ENCODE results near the gene SNED1. TPM values are rescaled to one million over a fixed set of nuclear protein-coding genes. Genes with fewer than 3 reads are reported as not detected.

The SNED1 gene
- total and polyA plus RNA-seq, 9 of the 15 experiments (the other 6 are each of a cell fraction or from before 2014, with no cell fraction given): 0.03 to 0.07 (median 0.05) TPM; not detected in 5

DNA sequence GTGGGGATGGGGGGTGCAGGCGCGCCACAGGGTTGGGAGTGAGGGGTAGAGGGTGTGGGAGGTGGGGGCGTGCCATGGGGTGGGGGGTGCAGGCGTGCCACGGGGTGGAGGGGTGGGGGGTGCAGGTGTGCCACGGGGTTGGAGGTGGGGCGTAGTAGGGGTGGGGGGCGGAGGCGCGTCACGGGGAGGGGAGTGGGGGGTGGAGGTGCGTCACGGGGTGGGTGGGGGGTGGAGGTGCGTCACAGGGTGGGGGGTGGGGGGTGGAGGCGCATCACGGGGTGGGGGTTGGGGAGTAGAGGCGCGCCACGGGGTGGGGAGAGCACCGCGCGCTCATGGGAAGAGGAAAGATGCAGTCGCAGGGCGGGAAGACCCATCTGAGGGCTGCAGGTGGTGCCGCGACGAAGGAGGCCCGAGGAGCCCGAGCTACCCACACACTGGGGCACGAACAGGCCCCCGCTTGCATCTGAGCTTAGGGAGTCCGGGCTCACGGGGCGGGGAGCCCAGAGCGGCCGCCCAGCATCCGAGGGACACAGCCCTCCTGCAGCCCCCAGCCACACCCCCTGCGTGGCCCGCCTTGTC is 37.5 kb downstream of the SNED1 start:
- no peak overlapping the region for H3K4me3 ChIP-seq
- peaks cover 0 to 25% of the 10 kb centered on the region in 2 experiments; a peak in 2 of 5 replicates for H3K4me1 ChIP-seq (replicated peaks in 1 of 2; ENCODE audit: control insufficient read depth in 2 of 2, insufficient read depth in 2 of 2, low read length in 2 of 2)
- H3K36me3 ChIP-seq (ENCODE audit: control insufficient read depth, insufficient read depth, low read length): no peaks in the 10 kb centered on the region
- DNase-seq (ENCODE audit: extremely low read depth in 1 of 4, low spot score in 3 of 4) (peak in 2 of 4 experiments; percentile 9 to 25), FAIRE-seq (no peak), ATAC-seq (no peak)
- BruUV-seq (replicated peaks): no TSS peak
- H2AFZ ChIP-seq (ENCODE audit: low read depth, low read length): no peak overlapping the region
- no peaks in the 10 kb centered on the region for H3K9me1 ChIP-seq (ENCODE audit: control insufficient read depth, insufficient read depth, low read length)
- no peak overlapping the region for H3K4me2 ChIP-seq (ENCODE audit: insufficient read depth, low read length)
- H3K9me3 ChIP-seq (replicated peaks; ENCODE audit: control insufficient read depth, insufficient read depth, low read depth, low read length): no peaks in the 10 kb centered on the region
- no peaks in the 10 kb centered on the region; the same call in 1 of the 2 replicates for H4K20me1 ChIP-seq (replicated peaks; ENCODE audit: control insufficient read depth, insufficient read depth, low read length)
- H3K27me3 ChIP-seq (ENCODE audit: control insufficient read depth in 2 of 2, insufficient read depth in 2 of 2, low read length in 2 of 2): peaks cover 0 to 56% of the 10 kb centered on the region in 2 experiments; a peak in 2 of 5 replicates
- no peaks in the 10 kb centered on the region for H3K79me2 ChIP-seq (ENCODE audit: control insufficient read depth, insufficient read depth, low read length)
- intact Hi-C loops (cut with micrococcal nuclease) (no loop called here), in situ Hi-C loops (cut with MboI) (no loop called here)
- no peak overlapping the region for H3K9ac ChIP-seq (ENCODE audit: insufficient read depth in 1 of 2, low read depth in 2 of 2, low read length in 2 of 2)
- ChIA-PET CTCF (ENCODE audit: low intra/inter-chr PET ratio) (no interaction called here), POLR2A (no interaction called here)
- TF ChIP-seq, protein P1, sequence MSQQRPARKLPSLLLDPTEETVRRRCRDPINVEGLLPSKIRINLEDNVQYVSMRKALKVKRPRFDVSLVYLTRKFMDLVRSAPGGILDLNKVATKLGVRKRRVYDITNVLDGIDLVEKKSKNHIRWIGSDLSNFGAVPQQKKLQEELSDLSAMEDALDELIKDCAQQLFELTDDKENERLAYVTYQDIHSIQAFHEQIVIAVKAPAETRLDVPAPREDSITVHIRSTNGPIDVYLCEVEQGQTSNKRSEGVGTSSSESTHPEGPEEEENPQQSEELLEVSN (IDR thresholded peaks at IDR 0.05; ENCODE audit: borderline replicate concordance in 1 of 2, extremely low read depth in 1 of 2, insufficient read depth in 1 of 2, insufficient read length in 1 of 2, low read depth in 1 of 2, low read length in 1 of 2, poor library complexity in 1 of 2, severe bottlenecking in 1 of 2): peak in 1 of 2 experiments; percentile 50
- TF ChIP-seq KLF13 (tag; IDR thresholded peaks at IDR 0.05; ENCODE audit: borderline replicate concordance, low read depth): no peak
- TF ChIP-seq ZNF197 (CRISPR knock-in tag; IDR thresholded peaks at IDR 0.05; ENCODE audit: low read depth): no peak
- WGBS (ENCODE audit: insufficient coverage, low coverage, missing lambda C conversion rate): 12% methylated on average over 3 of the region's 39 CpGs
- H3K27ac ChIP-seq (ENCODE audit: extremely low read depth, low read depth, low read length): no peak overlapping the region
